Ascending aorta (tissue), 2 donors: ENCODE measurements around the gene CTIF. TPM values are rescaled to one million over a fixed set of nuclear protein-coding genes. Genes with fewer than 3 reads are reported as not detected.

Experiments used
- DNase-seq, 2 donors: peaks; one replicate each; pipeline ENCODE4 v3.0.0-alpha.2; 2019; ENCODE audit warnings: low spot score in 2 of 2
- H3K27ac ChIP-seq, 2 donors: fragments of 200-600 bp; sonication (generic); one replicate each; pipeline ENCODE4 v1.5.1; 2016 to 2017; ENCODE audit warnings: mild to moderate bottlenecking in 1 of 2
- H3K27me3 ChIP-seq: fragments of 200-600 bp; sonication (generic); one replicate; pipeline ENCODE4 v1.5.1; 2017
- H3K36me3 ChIP-seq, 2 donors: fragments of 200-600 bp; sonication (generic); one replicate each; pipeline ENCODE4 v1.5.1; 2016
- H3K4me1 ChIP-seq, 2 donors: fragments of 200-600 bp; sonication (generic); one replicate each; pipeline ENCODE4 v1.5.1; 2016 to 2017; ENCODE audit warnings: mild to moderate bottlenecking in 1 of 2
- H3K4me3 ChIP-seq, 2 donors: fragments of 200-600 bp; sonication (generic); one replicate each; pipeline ENCODE4 v1.5.1; 2016 to 2017; ENCODE audit warnings: mild to moderate bottlenecking in 1 of 2
- H3K9me3 ChIP-seq, 2 donors: fragments of 200-600 bp; sonication (generic); one replicate each; pipeline ENCODE4 v1.5.1; 2016
- intact Hi-C: fragments of 100-400 bp; cut with DNase I; formaldehyde crosslinking; loops from one replicate; pipeline ENCODE4 v1.15.1; 2023
- total RNA-seq: library from RNA; depleted of rRNA; stranded (reverse); fragments of >200 nt; gene quantifications from one replicate; pipeline ENCODE4 v1.1.0, GENCODE V29; 2016
- TF ChIP-seq, protein P1 (sequence below), 3 experiments: fragments of 200-600 bp in 2 of 3; fragments of 450-650 bp in 1 of 3; sonication (generic) in 2 of 3; IDR thresholded peaks; one replicate each; pipeline ENCODE4 v1.5.1; 2016 to 2019; ENCODE audit warnings: antibody characterized with exemption in 3 of 3, mild to moderate bottlenecking in 1 of 3, moderate library complexity in 1 of 3

The CTIF gene
- total RNA-seq, 1 donor from 2014 or later: 55.3 TPM

DNA sequence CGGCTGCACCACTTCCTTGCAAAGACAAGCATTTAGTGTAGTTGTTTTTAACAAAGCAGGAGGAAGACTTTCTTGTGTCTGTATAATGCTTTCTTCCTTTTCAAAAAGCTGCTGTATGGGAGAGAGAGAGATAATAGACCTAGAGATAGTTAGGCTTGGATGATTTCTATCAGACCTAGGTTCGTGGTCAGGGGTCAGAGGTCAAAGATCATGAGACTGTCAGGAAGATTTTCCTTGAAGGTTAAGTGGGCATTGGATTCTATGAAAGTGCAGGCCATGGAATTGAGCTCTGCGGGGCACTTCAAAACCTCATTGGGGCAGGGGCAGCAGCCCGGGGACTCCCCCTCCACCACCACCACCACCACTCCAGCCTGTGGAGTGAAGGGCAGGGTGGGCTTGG, 164.6 kb downstream of the CTIF start:
- TF ChIP-seq, protein P1, sequence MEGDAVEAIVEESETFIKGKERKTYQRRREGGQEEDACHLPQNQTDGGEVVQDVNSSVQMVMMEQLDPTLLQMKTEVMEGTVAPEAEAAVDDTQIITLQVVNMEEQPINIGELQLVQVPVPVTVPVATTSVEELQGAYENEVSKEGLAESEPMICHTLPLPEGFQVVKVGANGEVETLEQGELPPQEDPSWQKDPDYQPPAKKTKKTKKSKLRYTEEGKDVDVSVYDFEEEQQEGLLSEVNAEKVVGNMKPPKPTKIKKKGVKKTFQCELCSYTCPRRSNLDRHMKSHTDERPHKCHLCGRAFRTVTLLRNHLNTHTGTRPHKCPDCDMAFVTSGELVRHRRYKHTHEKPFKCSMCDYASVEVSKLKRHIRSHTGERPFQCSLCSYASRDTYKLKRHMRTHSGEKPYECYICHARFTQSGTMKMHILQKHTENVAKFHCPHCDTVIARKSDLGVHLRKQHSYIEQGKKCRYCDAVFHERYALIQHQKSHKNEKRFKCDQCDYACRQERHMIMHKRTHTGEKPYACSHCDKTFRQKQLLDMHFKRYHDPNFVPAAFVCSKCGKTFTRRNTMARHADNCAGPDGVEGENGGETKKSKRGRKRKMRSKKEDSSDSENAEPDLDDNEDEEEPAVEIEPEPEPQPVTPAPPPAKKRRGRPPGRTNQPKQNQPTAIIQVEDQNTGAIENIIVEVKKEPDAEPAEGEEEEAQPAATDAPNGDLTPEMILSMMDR (IDR thresholded peaks at IDR 0.05): no peak
- H3K4me3 ChIP-seq: no peak overlapping the region
- H3K4me1 ChIP-seq: peaks cover 0 to 2% of the 10 kb centered on the region in 2 donors
- H3K27me3 ChIP-seq: no peaks in the 10 kb centered on the region
- H3K9me3 ChIP-seq: no peaks in the 10 kb centered on the region
- H3K27ac ChIP-seq: no peak overlapping the region
- intact Hi-C loops: no loop called here
- DNase-seq: no peak
- H3K36me3 ChIP-seq: no peaks in the 10 kb centered on the region

DNA sequence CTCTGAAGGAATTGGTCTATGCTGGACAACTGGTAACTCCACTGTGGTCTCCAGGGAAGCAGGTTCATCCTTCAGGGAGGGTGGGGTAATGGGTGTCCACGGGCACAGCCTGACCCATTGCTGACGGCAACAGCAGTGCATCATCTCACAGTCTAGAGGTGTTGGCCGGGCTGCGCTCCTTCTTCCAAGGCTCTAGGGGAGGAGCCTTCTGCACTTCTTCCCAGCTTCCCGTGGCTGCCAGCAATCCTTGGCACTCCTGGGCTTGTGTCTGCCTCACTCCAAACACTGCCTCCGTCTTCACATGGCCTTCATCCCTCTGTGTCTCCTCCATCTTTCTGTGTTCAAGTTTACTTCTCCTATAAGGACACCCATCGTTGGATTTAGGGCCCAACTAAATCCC, 166.2 kb downstream of the CTIF start:
- Histone ChIP-seq H3K36me3 (no peaks in the 10 kb centered on the region), H3K9me3 (no peaks in the 10 kb centered on the region), H3K27ac (no peak overlapping the region), H3K27me3 (no peaks in the 10 kb centered on the region), H3K4me1 (peaks cover 0 to 2% of the 10 kb centered on the region in 2 donors), H3K4me3 (no peak overlapping the region)
- DNase-seq: no peak
- TF ChIP-seq, protein P1 (IDR thresholded peaks at IDR 0.05): no peak
- intact Hi-C loops: no loop called here

DNA sequence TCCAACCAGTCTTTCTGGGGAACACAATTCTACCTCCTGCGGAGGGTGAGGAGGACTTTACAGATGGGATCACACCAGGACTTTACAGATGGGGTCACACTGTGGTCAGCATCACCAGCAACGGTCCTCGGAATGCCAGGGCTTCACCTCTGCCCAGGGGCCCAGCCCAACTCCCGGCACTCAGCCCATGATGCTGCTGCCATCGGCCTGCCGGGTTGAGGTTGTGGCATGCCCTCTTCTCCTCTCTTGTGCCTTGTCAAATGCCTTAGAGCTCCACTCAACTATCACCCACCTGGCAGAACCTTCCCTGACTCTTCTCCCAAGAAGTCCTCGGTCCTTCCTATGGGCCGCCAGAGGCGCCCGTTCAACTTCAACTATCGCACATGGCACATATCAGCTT, 166.7 kb downstream of the CTIF start:
- Histone ChIP-seq H3K9me3 (no peaks in the 10 kb centered on the region), H3K27ac (no peak overlapping the region), H3K4me3 (no peak overlapping the region), H3K36me3 (no peaks in the 10 kb centered on the region), H3K27me3 (no peaks in the 10 kb centered on the region), H3K4me1 (peaks cover 0 to 2% of the 10 kb centered on the region in 2 donors)
- intact Hi-C loops: no loop called here
- TF ChIP-seq, protein P1 (IDR thresholded peaks at IDR 0.05): no peak
- no peak for DNase-seq

DNA sequence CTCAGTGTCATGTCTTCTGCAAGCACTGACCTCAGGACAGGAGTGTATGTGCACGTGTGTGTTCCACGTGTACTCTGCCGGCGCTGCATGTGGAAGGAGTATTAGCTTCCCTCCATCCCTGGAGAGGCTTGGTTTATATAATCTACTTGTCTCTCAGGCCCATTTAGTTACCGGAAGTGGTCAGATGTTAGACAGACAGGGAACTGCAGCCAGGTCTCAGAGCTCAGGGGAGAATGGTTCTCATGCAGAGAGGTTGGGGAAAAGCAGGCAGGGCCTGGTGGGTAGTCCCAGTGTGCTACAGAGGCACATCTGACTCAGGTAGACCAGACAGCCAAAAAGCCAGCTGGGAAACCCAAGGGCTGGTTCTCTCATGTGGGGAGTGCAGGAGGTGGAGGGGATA, 167.9 kb downstream of the CTIF start:
- H3K4me3 ChIP-seq: no peak overlapping the region
- H3K9me3 ChIP-seq: no peaks in the 10 kb centered on the region
- intact Hi-C loops: no loop called here
- TF ChIP-seq, protein P1 (IDR thresholded peaks at IDR 0.05): no peak
- no peaks in the 10 kb centered on the region for H3K36me3 ChIP-seq
- H3K27ac ChIP-seq: no peak overlapping the region
- DNase-seq: no peak
- no peaks in the 10 kb centered on the region for H3K27me3 ChIP-seq
- H3K4me1 ChIP-seq: peaks cover 0 to 2% of the 10 kb centered on the region in 2 donors

DNA sequence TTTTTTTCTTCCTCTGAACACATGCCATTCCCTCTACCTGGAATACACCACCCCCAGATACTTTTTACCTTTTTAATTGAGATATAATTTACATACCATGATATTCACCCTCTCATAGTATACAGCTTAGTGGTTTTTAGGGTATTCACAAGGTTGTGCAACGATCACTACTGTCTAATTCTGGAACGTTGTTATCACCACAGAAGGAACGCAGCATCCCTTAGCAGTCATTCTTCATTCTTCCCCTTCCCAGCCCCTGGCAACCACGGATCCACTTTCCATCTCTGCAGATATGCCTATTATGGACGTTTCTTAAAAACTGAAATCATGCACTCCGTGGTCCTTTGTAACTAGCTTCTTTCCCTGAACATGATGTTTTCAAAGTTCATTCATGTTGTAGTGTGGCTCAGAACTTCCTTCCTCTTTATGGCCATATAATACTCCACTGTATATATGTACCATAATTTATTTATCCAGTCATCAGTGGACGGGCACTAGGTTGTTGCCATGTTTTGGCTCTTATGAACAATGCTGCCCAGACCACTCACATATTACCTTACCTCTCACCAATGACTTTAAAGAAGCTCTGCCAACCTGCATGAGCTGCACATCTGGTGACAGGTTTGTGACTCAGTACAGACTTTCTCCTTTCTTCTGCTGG, 168.9 kb downstream of the CTIF start:
- Histone ChIP-seq H3K36me3 (no peaks in the 10 kb centered on the region), H3K27ac (no peak overlapping the region), H3K4me3 (no peak overlapping the region), H3K4me1 (peaks cover 0 to 2% of the 10 kb centered on the region in 2 donors), H3K27me3 (no peaks in the 10 kb centered on the region), H3K9me3 (no peaks in the 10 kb centered on the region)
- TF ChIP-seq, protein P1 (IDR thresholded peaks at IDR 0.05): no peak
- intact Hi-C loops: no loop called here
- DNase-seq: no peak

DNA sequence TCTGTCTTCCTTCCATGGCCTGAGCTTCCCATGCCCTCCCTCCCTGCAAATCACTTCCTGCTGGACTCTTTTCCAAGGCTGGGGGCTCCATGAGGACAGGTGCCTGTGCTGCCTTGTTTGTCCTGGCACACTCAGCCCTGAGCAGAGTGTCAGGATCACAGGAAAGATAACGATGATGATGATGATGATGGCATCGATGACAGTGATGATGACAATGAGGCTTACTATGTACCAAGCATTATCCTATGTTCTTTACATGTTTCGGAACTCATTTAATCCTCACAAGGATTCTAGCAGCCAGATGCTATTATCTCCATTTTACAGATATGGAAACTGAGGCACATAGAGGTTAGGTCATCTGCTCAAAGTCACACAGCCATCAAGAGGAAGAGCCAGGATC, 170.0 kb downstream of the CTIF start:
- H3K27ac ChIP-seq: no peak overlapping the region
- peaks cover 0 to 6% of the 10 kb centered on the region in 2 donors for H3K36me3 ChIP-seq
- DNase-seq: no peak
- H3K4me3 ChIP-seq: no peak overlapping the region
- no peaks in the 10 kb centered on the region for H3K9me3 ChIP-seq
- intact Hi-C loops: no loop called here
- peaks cover 0 to 2% of the 10 kb centered on the region in 2 donors for H3K4me1 ChIP-seq
- TF ChIP-seq, protein P1 (IDR thresholded peaks at IDR 0.05): no peak
- H3K27me3 ChIP-seq: no peaks in the 10 kb centered on the region
